ENCODE data around the gene TTC7B. TPM values are rescaled to one million over a fixed set of nuclear protein-coding genes. Genes with fewer than 3 reads are reported as not detected.

TTC7B gene
- total RNA-seq, 2 experiments from 2014 or later, result 1.2 to 1.3 TPM

- no peaks in the 10 kb centered on the region for H3K4me1 Mint-ChIP-seq (ENCODE audit: low read depth)
- TF ChIP-seq CTCF (IDR thresholded peaks at IDR 0.05), result no peak
- Histone ChIP-seq H3K4me1 (ENCODE audit: insufficient read depth, low read length) (no peaks in the 10 kb centered on the region), H3K36me3 (ENCODE audit: insufficient read depth, low read length) (no peaks in the 10 kb centered on the region), H3K27ac (ENCODE audit: low read depth in 1 of 2, low read length in 2 of 2) (no peak overlapping the region), H3K9me3 (ENCODE audit: control insufficient read depth in 1 of 2, insufficient read depth in 1 of 2, low read length in 2 of 2) (no peaks in the 10 kb centered on the region), H3K4me3 (ENCODE audit: low read length) (no peak overlapping the region), H3K27me3 (ENCODE audit: control insufficient read depth in 1 of 2, insufficient read depth in 2 of 2, low read length in 2 of 2) (no peaks in the 10 kb centered on the region)
- ChIA-PET CTCF (interaction anchor here (0.5 kb wide), 1 partner anchor 1982 kb away, joined by 4 read pairs; no protein-coding TSS in a partner anchor), POLR2A (no interaction called here)
- ATAC-seq (ENCODE audit: poor library complexity) (no peak), DNase-seq (no peak)
- no peak overlapping the region for H3K4me3 Mint-ChIP-seq
- no peak overlapping the region for H3K27ac Mint-ChIP-seq
- H3K9me3 Mint-ChIP-seq, result no peaks in the 10 kb centered on the region
- intact Hi-C loops (cut with DNase I, micrococcal nuclease), result no loop called here
- no peaks in the 10 kb centered on the region for H3K36me3 Mint-ChIP-seq (ENCODE audit: low read depth)
- H3K27me3 Mint-ChIP-seq, result no peaks in the 10 kb centered on the region
Observed at GRCh38 chr14:90651976-90652560, 164.2 kb downstream of the TTC7B start.

- Mint-ChIP-seq H3K36me3 (ENCODE audit: low read depth) (no peaks in the 10 kb centered on the region), H3K27ac (no peak overlapping the region), H3K9me3 (no peaks in the 10 kb centered on the region), H3K4me1 (ENCODE audit: low read depth) (no peaks in the 10 kb centered on the region), H3K27me3 (no peaks in the 10 kb centered on the region), H3K4me3 (no peak overlapping the region)
- Histone ChIP-seq H3K27me3 (ENCODE audit: control insufficient read depth in 1 of 2, insufficient read depth in 2 of 2, low read length in 2 of 2) (no peaks in the 10 kb centered on the region), H3K9me3 (ENCODE audit: control insufficient read depth in 1 of 2, insufficient read depth in 1 of 2, low read length in 2 of 2) (no peaks in the 10 kb centered on the region), H3K36me3 (ENCODE audit: insufficient read depth, low read length) (no peaks in the 10 kb centered on the region), H3K4me1 (ENCODE audit: insufficient read depth, low read length) (no peaks in the 10 kb centered on the region), H3K27ac (ENCODE audit: low read depth in 1 of 2, low read length in 2 of 2) (no peak overlapping the region), H3K4me3 (ENCODE audit: low read length) (no peak overlapping the region)
- POLR2A ChIA-PET, result no interaction called here
- no peak for DNase-seq
- CTCF ChIA-PET, result no interaction called here
- no peak for TF ChIP-seq CTCF (IDR thresholded peaks at IDR 0.05)
- intact Hi-C loops (cut with DNase I, micrococcal nuclease), result no loop called here
- no peak for ATAC-seq (ENCODE audit: poor library complexity)
Observed at GRCh38 chr14:90651271-90651804, 164.9 kb downstream of the TTC7B start.

- Mint-ChIP-seq H3K4me1 (ENCODE audit: low read depth) (no peaks in the 10 kb centered on the region), H3K9me3 (no peaks in the 10 kb centered on the region), H3K27me3 (no peaks in the 10 kb centered on the region), H3K27ac (no peak overlapping the region), H3K36me3 (ENCODE audit: low read depth) (no peaks in the 10 kb centered on the region), H3K4me3 (no peak overlapping the region)
- DNase-seq (no peak), ATAC-seq (ENCODE audit: poor library complexity) (no peak)
- Histone ChIP-seq H3K4me1 (ENCODE audit: insufficient read depth, low read length) (no peaks in the 10 kb centered on the region), H3K27ac (ENCODE audit: low read depth in 1 of 2, low read length in 2 of 2) (no peak overlapping the region), H3K4me3 (ENCODE audit: low read length) (no peak overlapping the region), H3K36me3 (ENCODE audit: insufficient read depth, low read length) (no peaks in the 10 kb centered on the region), H3K9me3 (ENCODE audit: control insufficient read depth in 1 of 2, insufficient read depth in 1 of 2, low read length in 2 of 2) (no peaks in the 10 kb centered on the region), H3K27me3 (ENCODE audit: control insufficient read depth in 1 of 2, insufficient read depth in 2 of 2, low read length in 2 of 2) (no peaks in the 10 kb centered on the region)
- TF ChIP-seq CTCF (IDR thresholded peaks at IDR 0.05), result no peak
- ChIA-PET POLR2A (no interaction called here), CTCF (no interaction called here)
- intact Hi-C loops (cut with DNase I, micrococcal nuclease), result no loop called here
Observed at GRCh38 chr14:90649557-90650135, 166.6 kb downstream of the TTC7B start.

Data from CD4-positive, alpha-beta T cell (primary cell).